CD4-positive, alpha-beta T cell treated with Interleukin-15 for 4 hours (primary cell): Measurements from ENCODE around the gene CHI3L1.
A peak's percentile ranks its signal among the peaks of the same experiment; 100 is the strongest.

Source experiments
- DNase-seq: peaks from one replicate; pipeline ENCODE4 v3.0.0-alpha.2; 2020; ENCODE audit warnings: low spot score

Gene CHI3L1

GRCh38 chr1:203181586-203182386 is 4.7 kb downstream of the CHI3L1 start:
- no peak for DNase-seq

GRCh38 chr1:203180611-203181330 is 5.7 kb downstream of the CHI3L1 start:
- DNase-seq: no peak

GRCh38 chr1:203179667-203180005 is 6.9 kb downstream of the CHI3L1 start:
- DNase-seq: no peak

GRCh38 chr1:203178821-203179666 is 7.5 kb downstream of the CHI3L1 start:
- DNase-seq: no peak

- no peak for DNase-seq
Measured at GRCh38 chr1:203178083-203178482, 8.4 kb downstream of the CHI3L1 start.

GRCh38 chr1:203177470-203178039 is 8.9 kb downstream of the CHI3L1 start:
- no peak for DNase-seq

- DNase-seq: no peak
Measured at GRCh38 chr1:203177036-203177405, 9.5 kb downstream of the CHI3L1 start.

- no peak for DNase-seq
Measured at GRCh38 chr1:203176273-203177035, 10.1 kb downstream of the CHI3L1 start.

GRCh38 chr1:203175827-203176241 is 10.7 kb downstream of the CHI3L1 start:
- DNase-seq: no peak

- DNase-seq: no peak
Measured at GRCh38 chr1:203175237-203175826, 11.2 kb downstream of the CHI3L1 start, which contains the start of gene MYBPH. TSS of gene MYBPH (minus strand) at chr1:203175826. CDS start at chr1:203175755, 71 bp downstream.

- no peak for DNase-seq
Measured at GRCh38 chr1:203174324-203174985, 12.0 kb downstream of the CHI3L1 start.

GRCh38 chr1:203173566-203173965 is 12.9 kb downstream of the CHI3L1 start:
- no peak for DNase-seq

GRCh38 chr1:203173011-203173555 is 13.4 kb downstream of the CHI3L1 start:
- DNase-seq: no peak

- peak; percentile 26 for DNase-seq
Measured at GRCh38 chr1:203172184-203173010, 14.1 kb downstream of the CHI3L1 start.

GRCh38 chr1:203171341-203172183 is 14.9 kb downstream of the CHI3L1 start:
- DNase-seq: no peak

- DNase-seq: no peak
Measured at GRCh38 chr1:203170625-203171330, 15.7 kb downstream of the CHI3L1 start.

GRCh38 chr1:203169770-203170520 is 16.6 kb downstream of the CHI3L1 start:
- DNase-seq: no peak
